SK-N-SH treated with all-trans-retinoic acid at 6 μM for 48 hours (cell line): Measurements from ENCODE around the gene C1QTNF5.

Experiments
- ATAC-seq: fragments of 200-7000 bp; cut with Tn5 transposase; 3 replicates; pipeline ENCODE4 v1.9.1; 2020; ENCODE audit warnings: mild to moderate bottlenecking, moderate library complexity
- ARNTL ChIP-seq: fragments of 450-650 bp; formaldehyde crosslinking; IDR thresholded peaks from 2 replicates; pipeline ENCODE4 v1.5.0; 2020; ENCODE audit warnings: low read depth, mild to moderate bottlenecking, moderate library complexity, borderline replicate concordance
- BACH2 ChIP-seq: fragments of 250-450 bp; sonication (Bioruptor Pico); IDR thresholded peaks from 2 replicates; pipeline ENCODE4 v1.9.0; 2021; ENCODE audit warnings: mild to moderate bottlenecking, borderline replicate concordance
- CSDC2 ChIP-seq: fragments of 250-450 bp; sonication (Bioruptor Pico); IDR thresholded peaks from 2 replicates; pipeline ENCODE4 v1.5.0; 2020; ENCODE audit warnings: mild to moderate bottlenecking, moderate library complexity
- ESRRG ChIP-seq: fragments of 250-450 bp; sonication (Bioruptor Pico); IDR thresholded peaks from 2 replicates; pipeline ENCODE4 v1.6.1; 2021; ENCODE audit warnings: mild to moderate bottlenecking
- GLIS3 ChIP-seq: fragments of 250-450 bp; sonication (Bioruptor Pico); IDR thresholded peaks from 2 replicates; pipeline ENCODE4 v1.5.0; 2020; ENCODE audit warnings: mild to moderate bottlenecking, moderate library complexity
- OSR1 ChIP-seq: fragments of 250-450 bp; sonication (Bioruptor Pico); IDR thresholded peaks from 2 replicates; pipeline ENCODE4 v1.8.0; 2022; ENCODE audit warnings: moderate library complexity, mild to moderate bottlenecking, inconsistent platforms
- PPARA ChIP-seq: fragments of 250-450 bp; sonication (Bioruptor Pico); IDR thresholded peaks from 2 replicates; pipeline ENCODE4 v1.5.0; 2020; ENCODE audit warnings: mild to moderate bottlenecking, borderline replicate concordance
- RARB ChIP-seq: fragments of 250-450 bp; sonication (Bioruptor Pico); IDR thresholded peaks from 2 replicates; pipeline ENCODE4 v1.8.0; 2021; ENCODE audit warnings: mild to moderate bottlenecking, moderate library complexity
- SNAI2 ChIP-seq: fragments of 250-450 bp; sonication (Bioruptor Pico); IDR thresholded peaks from 2 replicates; pipeline ENCODE4 v1.5.0; 2020; ENCODE audit warnings: mild to moderate bottlenecking, moderate library complexity
- TCF4 ChIP-seq: fragments of 250-450 bp; sonication (Bioruptor Pico); IDR thresholded peaks from 2 replicates; pipeline ENCODE4 v1.8.0; 2021; ENCODE audit warnings: mild to moderate bottlenecking, moderate library complexity, borderline replicate concordance
- TOX ChIP-seq: fragments of 250-450 bp; sonication (Bioruptor Pico); IDR thresholded peaks from 2 replicates; pipeline ENCODE4 v1.8.0; 2021; ENCODE audit warnings: mild to moderate bottlenecking, moderate library complexity, borderline replicate concordance
- ZC3H10 ChIP-seq: fragments of 250-450 bp; sonication (Bioruptor Pico); IDR thresholded peaks from 2 replicates; pipeline ENCODE4 v1.5.1; 2021; ENCODE audit warnings: mild to moderate bottlenecking, moderate library complexity
- ZNF70 ChIP-seq: fragments of 450-650 bp; formaldehyde crosslinking; IDR thresholded peaks from 2 replicates; pipeline ENCODE4 v1.5.0; 2020; ENCODE audit warnings: mild to moderate bottlenecking, moderate library complexity
- ZNF8 ChIP-seq: fragments of 450-650 bp; formaldehyde crosslinking; IDR thresholded peaks from 2 replicates; pipeline ENCODE4 v1.5.0; 2020; ENCODE audit warnings: mild to moderate bottlenecking, moderate library complexity
- TF ChIP-seq, protein P1 (sequence below): fragments of 250-450 bp; sonication (Bioruptor Pico); IDR thresholded peaks from 2 replicates; pipeline ENCODE4 v1.5.1; 2020; ENCODE audit warnings: low read depth, mild to moderate bottlenecking, moderate library complexity
- TF ChIP-seq, protein P2 (sequence below): fragments of 250-450 bp; sonication (Bioruptor Pico); IDR thresholded peaks from 2 replicates; pipeline ENCODE4 v1.5.1; 2021; ENCODE audit warnings: mild to moderate bottlenecking, moderate library complexity
- TF ChIP-seq, protein P3 (sequence below): fragments of 250-450 bp; sonication (Bioruptor Pico); IDR thresholded peaks from 2 replicates; pipeline ENCODE4 v1.8.0; 2020; ENCODE audit warnings: mild to moderate bottlenecking, moderate library complexity, borderline replicate concordance

C1QTNF5 gene

DNA sequence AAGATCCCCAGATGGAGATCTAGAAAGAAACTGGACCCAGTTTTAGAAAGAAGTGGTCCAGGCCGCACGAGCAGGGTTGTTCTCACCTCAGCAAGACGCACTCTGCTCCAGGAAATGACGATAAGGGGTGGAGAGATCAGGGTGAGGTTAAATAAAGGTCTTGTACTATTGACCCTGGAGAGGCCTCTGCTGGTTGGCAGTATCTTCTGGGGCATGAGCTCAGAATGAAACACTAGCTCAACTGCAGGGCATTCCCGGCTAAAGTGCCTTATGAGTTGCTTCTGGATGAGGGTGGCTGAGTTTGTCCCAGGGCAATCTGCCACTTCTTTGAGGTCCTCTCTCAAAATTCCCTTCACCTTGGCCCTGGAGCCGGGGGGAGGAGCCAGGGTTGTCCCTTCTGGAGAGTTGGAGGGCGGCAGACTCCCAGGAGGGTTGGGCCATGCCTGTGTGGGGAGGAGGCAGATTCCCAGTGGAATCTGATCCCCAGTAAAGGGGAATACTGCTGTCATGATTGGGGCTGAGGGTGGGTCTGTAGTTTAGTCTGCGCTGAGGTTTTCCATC, 29.9 kb upstream of the C1QTNF5 start:
- TF ChIP-seq, protein P1, sequence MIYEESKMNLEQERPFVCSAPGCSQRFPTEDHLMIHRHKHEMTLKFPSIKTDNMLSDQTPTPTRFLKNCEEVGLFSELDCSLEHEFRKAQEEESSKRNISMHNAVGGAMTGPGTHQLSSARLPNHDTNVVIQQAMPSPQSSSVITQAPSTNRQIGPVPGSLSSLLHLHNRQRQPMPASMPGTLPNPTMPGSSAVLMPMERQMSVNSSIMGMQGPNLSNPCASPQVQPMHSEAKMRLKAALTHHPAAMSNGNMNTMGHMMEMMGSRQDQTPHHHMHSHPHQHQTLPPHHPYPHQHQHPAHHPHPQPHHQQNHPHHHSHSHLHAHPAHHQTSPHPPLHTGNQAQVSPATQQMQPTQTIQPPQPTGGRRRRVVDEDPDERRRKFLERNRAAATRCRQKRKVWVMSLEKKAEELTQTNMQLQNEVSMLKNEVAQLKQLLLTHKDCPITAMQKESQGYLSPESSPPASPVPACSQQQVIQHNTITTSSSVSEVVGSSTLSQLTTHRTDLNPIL (CRISPR knock-in tag), result no peak
- TF ChIP-seq ZC3H10 (CRISPR knock-in tag) (no peak), ESRRG (CRISPR knock-in tag) (no peak)
- no peak for ATAC-seq

DNA sequence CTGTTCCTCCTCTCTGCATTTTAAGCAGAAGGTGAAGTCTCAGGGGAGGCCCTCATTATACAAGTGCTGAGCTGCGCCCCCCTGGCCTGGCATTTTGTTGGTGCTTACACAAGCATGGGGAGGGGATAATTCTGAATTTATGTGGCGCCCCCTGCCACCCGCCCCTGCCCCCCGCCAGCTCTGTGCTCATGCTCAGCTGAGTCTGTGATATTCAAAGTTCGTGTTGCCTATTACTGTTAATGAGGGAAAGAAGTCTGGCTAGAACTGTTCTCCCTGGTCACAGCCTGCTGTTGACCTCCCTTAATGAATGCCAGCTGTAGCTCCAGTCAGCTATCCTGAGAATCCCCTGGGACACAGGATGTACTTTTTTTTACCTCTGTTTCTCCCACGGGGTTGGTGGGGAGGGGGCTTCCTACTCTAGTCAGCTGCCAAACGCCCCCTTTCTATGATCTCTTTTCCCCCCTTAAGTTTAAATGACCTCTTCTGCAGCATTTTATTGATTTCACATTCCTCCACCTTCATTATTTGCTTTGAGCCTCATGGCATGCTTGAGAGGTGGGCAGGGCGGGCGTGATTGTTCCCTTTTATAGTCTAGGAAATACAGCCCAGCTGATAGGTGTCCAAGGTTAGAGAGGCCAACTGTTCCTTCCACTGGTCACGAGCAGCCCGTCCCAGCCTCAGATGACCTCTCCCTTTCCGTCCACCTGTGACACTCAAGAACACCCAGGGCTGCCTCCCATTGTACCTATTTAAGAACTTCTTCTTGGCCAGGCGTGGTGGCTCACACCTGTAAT, 28.6 kb upstream of the C1QTNF5 start:
- TF ChIP-seq GLIS3 (CRISPR knock-in tag), result no peak
- TF ChIP-seq, protein P2, sequence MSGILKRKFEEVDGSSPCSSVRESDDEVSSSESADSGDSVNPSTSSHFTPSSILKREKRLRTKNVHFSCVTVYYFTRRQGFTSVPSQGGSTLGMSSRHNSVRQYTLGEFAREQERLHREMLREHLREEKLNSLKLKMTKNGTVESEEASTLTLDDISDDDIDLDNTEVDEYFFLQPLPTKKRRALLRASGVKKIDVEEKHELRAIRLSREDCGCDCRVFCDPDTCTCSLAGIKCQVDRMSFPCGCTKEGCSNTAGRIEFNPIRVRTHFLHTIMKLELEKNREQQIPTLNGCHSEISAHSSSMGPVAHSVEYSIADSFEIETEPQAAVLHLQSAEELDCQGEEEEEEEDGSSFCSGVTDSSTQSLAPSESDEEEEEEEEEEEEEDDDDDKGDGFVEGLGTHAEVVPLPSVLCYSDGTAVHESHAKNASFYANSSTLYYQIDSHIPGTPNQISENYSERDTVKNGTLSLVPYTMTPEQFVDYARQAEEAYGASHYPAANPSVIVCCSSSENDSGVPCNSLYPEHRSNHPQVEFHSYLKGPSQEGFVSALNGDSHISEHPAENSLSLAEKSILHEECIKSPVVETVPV (CRISPR knock-in tag), result no peak
- peak; percentile 70 for TF ChIP-seq TCF4
- peak; percentile 34; the same call in 2 of the 3 replicates for ATAC-seq

DNA sequence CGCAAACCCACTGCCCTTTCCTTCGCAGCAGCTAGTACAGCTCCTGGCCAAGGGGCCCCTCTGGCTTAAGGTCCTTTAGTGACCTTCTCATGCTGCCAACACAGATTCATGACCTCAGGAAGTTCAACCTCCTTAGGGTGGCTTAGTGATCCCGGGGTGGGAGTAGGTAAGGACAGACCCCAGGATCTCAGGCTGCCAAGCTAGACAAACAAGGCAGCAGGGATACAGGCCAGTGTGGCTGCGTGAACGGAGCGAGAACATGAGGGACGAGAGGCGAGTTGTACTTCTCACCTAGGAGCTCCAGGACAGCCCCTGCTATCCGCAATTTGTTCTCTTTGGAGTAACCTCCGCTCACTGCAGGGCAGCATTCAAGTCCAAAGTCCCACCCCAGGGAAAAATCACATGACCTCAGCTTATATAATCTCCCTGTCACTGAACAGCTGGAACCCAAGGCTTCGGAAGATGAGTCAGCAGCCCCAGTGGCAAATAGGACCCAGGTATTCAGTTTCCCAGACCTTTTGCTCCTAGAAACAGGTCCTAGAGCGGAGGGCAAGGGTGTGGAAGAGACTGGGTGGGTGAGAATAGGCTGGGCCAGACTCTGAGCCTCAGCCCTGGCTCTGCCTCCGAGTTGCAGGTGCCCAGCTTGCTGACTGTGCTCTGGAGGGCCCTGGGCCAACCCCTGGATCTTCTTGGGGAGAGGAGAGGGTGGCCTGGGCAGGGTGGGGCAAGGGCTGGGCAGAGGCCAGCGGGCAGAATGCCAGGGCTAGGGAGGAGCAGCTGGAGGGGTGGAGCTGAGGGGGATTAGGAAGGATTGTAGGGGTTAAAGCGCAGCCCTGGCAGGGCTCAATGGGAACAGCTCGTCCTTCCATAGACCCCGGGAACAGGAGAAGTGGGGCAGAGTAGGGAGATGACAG, 27.7 kb upstream of the C1QTNF5 start:
- no peak for TF ChIP-seq OSR1 (CRISPR knock-in tag)
- TF ChIP-seq ARNTL (CRISPR knock-in tag), result no peak
- no peak for TF ChIP-seq SNAI2 (CRISPR knock-in tag)
- TF ChIP-seq ZNF70 (CRISPR knock-in tag), result no peak
- TF ChIP-seq PPARA (CRISPR knock-in tag), result no peak
- TF ChIP-seq, protein P3, sequence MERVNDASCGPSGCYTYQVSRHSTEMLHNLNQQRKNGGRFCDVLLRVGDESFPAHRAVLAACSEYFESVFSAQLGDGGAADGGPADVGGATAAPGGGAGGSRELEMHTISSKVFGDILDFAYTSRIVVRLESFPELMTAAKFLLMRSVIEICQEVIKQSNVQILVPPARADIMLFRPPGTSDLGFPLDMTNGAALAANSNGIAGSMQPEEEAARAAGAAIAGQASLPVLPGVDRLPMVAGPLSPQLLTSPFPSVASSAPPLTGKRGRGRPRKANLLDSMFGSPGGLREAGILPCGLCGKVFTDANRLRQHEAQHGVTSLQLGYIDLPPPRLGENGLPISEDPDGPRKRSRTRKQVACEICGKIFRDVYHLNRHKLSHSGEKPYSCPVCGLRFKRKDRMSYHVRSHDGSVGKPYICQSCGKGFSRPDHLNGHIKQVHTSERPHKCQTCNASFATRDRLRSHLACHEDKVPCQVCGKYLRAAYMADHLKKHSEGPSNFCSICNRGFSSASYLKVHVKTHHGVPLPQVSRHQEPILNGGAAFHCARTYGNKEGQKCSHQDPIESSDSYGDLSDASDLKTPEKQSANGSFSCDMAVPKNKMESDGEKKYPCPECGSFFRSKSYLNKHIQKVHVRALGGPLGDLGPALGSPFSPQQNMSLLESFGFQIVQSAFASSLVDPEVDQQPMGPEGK (CRISPR knock-in tag), result no peak
- ATAC-seq, result peak; percentile 27; the same call in 2 of the 3 replicates

DNA sequence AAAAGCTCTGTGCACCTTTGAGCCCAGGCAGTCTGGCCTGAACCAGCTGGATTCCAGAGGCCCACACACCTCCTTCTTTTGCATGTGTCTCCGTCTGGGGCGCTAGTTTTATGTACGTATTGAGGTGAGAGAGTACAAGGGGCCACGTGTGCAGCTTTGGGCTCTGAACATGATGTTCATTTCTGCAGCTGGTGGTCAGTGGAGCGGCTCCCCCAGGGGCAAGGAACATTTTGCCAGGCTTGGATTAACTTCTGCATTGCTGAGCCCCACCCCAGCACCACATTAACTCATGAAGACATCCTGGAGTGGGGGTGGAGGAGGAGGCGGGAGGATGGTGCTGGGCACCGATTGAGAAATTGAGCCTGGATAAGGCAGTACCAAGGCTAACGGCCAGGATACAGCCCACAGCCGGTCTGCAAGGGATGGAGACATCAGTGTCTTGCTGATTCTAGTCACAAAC, 27.0 kb upstream of the C1QTNF5 start:
- ATAC-seq, result no peak
- TF ChIP-seq ZC3H10 (CRISPR knock-in tag), result no peak
- no peak for TF ChIP-seq RARB
- no peak for TF ChIP-seq OSR1 (CRISPR knock-in tag)
- TF ChIP-seq CSDC2 (CRISPR knock-in tag), result no peak
- TF ChIP-seq ZNF70 (CRISPR knock-in tag), result no peak
- TF ChIP-seq TOX (CRISPR knock-in tag), result no peak
- no peak for TF ChIP-seq BACH2 (CRISPR knock-in tag)
- no peak for TF ChIP-seq ZNF8 (CRISPR knock-in tag)
- no peak for TF ChIP-seq ARNTL (CRISPR knock-in tag)
- TF ChIP-seq, protein P1 (CRISPR knock-in tag), result no peak
- TF ChIP-seq GLIS3 (CRISPR knock-in tag), result no peak
- TF ChIP-seq, all 23 proteins: peak for 0
